ENCODE results near the gene GALNTL6.
"Not testable (repeated sequence)": the region's sequence is repeated elsewhere in the genome, so short reads cannot be mapped to it uniquely, and the experiment has no call there.

GALNTL6 gene

GRCh38 chr4:172830295-172830764, 1017.1 kb downstream of the GALNTL6 start:
- DNase-seq, result no peak

DNA sequence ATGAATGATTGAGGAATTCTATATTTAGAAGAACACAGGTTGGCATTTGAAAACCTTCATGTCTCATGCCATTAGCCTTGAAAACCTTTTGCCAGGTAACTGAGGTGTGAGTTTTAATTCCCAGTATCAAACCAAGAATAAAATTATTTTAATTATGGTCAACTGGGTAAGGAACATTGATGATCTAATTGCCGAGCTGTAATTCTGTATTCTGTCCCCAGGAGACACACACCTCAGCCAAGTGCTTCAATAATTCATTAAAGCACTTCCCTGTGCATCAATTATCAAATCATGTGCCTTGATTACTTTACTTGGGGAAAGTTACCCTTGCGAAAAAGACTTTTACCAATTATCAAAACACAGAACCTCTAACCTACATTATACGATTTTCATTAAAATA, 1023.5 kb downstream of the GALNTL6 start:
- DNase-seq, result no peak

GRCh38 chr4:172838111-172838510, 1024.9 kb downstream of the GALNTL6 start:
- no peak for DNase-seq

GRCh38 chr4:172838943-172839342, 1025.7 kb downstream of the GALNTL6 start:
- DNase-seq, result no peak

- DNase-seq, result no peak
These were observed 1029.6 kb downstream of the GALNTL6 start for GRCh38 chr4:172842779-172843178.

DNA sequence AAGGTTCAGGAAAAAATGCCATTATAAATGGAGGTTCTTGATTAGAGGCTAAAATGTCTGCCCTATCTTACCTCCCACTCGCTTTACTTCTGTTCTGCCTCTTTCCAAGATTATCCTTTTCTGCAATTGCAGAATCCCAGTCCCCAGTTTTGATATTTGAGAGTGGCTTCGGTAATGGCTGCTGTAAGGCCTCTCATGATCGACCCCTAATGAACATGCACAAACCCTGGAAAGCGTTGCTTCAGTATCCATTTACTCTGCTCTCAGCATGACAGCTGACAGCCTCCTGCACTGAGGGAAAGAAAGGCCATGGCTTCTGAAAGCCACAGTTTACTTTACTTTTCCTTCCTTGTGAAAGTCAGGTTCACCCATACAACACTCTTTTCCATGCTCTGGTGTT, 1030.0 kb downstream of the GALNTL6 start:
- no peak for DNase-seq

DNA sequence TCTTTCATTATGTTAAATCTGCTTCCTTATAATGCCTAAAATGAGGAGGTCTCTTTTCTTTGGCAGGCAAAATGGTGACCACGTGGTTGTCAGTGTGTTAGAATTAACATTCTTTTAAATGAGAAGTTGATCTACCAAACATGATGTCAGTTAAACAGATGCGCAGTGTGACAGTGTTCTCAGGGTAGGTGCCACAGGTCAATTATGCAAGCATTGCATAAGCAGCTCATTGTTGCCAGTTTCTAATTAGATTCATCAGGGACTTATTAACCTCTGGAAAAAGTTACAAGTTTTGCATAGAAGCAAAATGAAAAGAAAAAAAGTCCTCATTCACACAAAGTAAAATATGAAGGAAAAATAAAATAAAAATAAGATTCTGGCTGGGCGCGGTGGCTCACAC, 1031.4 kb downstream of the GALNTL6 start:
- no peak for DNase-seq

DNA sequence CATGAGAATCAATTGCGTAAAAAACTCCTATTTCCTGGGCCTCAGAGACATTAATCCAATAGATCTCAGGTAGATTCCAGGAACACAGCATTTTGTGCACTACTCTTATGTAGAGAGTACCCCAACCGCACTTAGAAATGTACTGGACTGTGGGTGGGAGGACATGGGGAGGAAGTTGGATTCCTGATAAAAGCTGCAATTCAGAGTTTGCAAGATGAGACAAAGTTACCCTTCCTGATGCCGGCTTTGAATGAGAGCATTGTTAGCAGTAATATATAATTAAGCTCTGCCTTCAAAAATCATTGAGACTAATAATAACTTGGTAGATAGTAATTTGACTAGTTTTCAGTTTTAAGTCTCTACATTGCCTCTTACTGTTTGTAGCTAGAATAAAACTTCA, 1032.1 kb downstream of the GALNTL6 start:
- DNase-seq, result no peak

GRCh38 chr4:172850838-172851237, 1037.6 kb downstream of the GALNTL6 start:
- DNase-seq, result no peak

DNA sequence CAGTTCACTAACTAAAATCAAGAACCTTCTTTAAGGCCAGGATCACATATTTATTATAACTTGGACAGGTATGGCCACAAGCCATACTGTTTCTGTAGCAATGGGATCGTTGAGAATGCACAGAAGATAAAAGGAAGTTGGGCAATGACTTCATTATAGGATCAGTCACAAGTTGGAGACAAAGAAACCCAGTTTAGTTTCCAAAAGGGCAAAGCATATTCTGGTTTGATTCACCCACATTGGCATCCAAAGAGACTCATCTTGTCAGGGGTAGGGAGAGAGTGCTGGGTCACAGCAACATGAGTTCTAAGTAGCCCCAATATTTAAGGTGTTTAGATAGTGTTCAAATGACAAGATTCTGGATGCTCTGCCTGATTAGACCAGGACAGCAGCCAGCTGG, 1038.3 kb downstream of the GALNTL6 start:
- DNase-seq, result no peak

- no peak for DNase-seq
These were observed 1043.8 kb downstream of the GALNTL6 start for GRCh38 chr4:172857026-172857425.

DNA sequence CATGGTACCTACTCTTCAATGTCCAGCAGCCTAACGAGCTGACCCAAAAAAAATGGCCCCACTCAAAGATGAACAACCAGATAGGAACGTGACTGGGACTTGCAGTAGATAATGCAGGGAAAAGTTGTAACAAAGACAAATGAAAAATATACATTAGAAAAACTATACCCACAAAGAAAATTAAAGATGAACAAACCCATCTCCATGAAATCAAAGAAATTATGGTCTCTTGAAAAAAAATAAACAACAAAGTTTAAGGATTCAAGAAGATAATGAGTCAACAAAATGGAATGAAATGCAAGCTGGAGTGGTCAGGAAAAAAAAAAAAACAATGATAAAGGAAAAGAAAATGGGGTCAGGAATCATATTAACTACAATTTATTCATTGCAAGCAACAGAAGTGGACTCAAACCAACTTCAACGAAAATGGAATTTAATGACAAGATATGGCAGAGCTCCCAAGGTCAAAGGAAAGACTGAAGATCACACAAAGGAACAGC, 1045.6 kb downstream of the GALNTL6 start:
- no peak for DNase-seq

- no peak for DNase-seq
These were observed 1051.9 kb downstream of the GALNTL6 start for GRCh38 chr4:172865103-172865502.

- no peak for DNase-seq
These were observed 1052.4 kb downstream of the GALNTL6 start for GRCh38 chr4:172865531-172866127.

GRCh38 chr4:172866421-172866820, 1053.2 kb downstream of the GALNTL6 start:
- no peak for DNase-seq

DNA sequence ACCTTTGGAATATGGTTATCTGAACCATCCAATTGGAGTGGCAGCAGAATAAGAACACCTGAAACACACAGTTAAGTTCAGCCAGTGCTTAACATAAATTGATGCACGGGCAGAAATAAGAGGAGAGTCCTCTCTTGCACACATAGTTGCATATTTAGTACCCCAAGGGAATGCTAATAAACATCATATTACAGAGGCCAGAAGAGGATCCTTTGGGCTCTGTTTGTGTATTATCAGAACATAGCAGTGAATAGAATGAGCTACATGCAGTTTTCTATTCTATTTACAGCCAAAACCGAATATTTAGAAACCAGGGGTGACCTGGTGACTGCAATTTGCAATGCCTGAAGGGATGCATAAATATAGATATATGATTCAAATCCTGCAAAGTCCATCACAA, 1054.6 kb downstream of the GALNTL6 start:
- DNase-seq, result no peak

DNA sequence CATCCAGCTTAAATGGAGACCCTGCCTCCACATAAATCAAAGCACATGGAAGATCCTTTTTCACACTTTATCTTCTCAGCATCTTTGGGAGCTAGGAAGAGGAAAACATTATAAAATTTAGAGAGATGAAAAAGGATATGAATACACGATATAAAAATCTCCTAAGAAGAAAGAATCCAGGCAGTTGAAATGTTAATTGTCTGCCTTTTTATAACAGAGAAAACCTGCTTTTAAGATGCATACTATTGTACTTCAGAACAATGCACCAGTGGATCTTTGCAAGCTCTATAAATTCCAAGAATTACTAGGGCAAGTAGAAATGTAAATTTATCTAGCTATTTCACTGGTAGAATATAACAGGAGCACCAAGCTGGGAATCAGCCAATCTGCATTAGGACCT, 1055.1 kb downstream of the GALNTL6 start:
- DNase-seq, result no peak

DNA sequence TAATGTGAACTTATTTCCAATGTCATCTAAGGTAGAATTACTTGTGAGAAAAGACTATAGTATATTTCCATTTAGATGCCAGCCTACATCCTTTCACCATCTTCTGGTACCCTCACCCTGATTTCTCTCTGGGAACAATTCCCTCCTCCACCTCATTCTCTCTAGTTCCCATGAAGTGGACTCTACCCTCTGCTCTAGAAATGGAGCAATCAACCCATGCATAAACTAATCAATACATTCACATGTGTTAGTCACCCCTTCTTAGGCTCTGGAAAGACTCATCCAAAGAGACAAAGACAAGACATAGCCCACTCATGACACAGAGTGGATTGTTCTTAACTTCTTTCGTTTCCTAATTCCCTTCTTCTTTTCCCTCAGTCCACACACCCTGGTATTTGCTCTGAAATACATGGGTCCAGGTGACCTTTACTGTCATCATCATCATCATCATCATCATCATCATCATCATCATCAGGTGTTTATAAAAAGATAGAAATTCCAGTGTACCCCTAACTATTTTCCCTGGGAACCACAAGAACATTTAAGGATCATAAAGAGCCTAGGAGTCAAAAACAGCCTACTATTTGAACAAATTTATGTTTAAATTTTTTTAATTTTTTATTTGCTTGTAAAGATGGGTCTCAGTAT, 1056.5 kb downstream of the GALNTL6 start:
- no peak for DNase-seq

DNA sequence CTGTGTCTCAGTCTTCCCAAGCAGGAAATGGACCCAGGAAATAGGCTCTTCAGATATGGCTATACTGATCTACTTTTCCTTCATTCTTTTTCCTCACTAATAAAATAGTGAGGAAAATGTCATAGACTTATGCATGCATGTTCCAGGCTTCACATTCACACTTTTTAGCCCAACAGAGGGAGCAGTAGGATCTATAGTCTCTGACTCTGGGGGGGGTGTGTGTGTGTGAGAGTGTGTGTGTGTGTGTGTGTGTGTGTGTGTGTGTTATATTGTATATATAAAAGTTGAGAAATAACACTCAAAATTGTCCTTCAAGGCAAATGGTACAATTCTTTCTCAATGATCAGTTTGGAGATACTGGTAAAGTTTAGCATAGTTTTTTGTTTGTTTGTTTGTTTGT, 1058.2 kb downstream of the GALNTL6 start:
- no peak for DNase-seq

- DNase-seq, result no peak
These were observed 1061.7 kb downstream of the GALNTL6 start for GRCh38 chr4:172874944-172875343.

- no peak for DNase-seq
These were observed 1063.2 kb downstream of the GALNTL6 start for GRCh38 chr4:172876394-172876793.

DNA sequence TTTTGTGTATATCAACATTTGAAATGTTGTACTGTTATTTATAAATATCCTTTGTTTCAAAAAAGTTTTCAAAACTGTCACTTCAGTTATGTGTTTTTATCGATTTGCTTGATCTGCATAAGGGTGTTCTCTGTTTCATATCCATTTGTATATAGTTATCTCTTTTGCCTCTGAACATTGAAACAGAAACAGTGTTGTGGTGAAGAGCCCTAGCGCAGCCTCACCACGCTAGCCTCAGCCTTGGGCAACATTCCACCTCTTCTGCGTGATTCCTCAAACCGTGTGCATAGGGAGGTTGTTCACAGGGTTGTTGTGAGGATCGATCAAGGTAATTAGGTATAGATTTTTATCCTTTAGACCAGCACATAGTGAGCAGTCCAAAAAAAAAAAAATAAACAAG, 1068.4 kb downstream of the GALNTL6 start:
- no peak for DNase-seq

DNA sequence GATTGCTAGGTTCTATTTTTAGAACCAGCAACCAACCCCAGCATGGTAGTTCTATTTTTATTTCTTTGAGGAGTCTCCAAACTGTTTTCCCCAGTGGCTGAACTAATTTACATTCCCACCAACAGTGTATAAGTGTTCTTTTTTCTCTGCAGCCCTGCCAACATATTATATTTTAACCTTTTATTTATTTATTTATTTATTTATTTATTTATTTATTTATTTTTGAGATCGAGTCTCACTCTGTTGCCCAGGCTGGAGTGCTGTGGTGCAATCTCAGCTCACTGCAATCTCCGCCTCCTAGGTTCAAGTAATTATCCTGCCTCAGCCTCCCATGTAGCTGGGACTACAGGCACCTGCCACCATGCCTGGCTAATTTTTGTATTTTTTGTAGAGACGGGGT, 1074.2 kb downstream of the GALNTL6 start:
- not testable (repeated sequence) for DNase-seq

GRCh38 chr4:172887959-172888358, 1074.8 kb downstream of the GALNTL6 start:
- DNase-seq, result no peak

GRCh38 chr4:172892300-172892699, 1079.1 kb downstream of the GALNTL6 start:
- DNase-seq, result no peak
